Measurements from ENCODE around the gene CRK.
A peak's percentile ranks its signal among the peaks of the same experiment; 100 is the strongest.

Gene CRK

DNA sequence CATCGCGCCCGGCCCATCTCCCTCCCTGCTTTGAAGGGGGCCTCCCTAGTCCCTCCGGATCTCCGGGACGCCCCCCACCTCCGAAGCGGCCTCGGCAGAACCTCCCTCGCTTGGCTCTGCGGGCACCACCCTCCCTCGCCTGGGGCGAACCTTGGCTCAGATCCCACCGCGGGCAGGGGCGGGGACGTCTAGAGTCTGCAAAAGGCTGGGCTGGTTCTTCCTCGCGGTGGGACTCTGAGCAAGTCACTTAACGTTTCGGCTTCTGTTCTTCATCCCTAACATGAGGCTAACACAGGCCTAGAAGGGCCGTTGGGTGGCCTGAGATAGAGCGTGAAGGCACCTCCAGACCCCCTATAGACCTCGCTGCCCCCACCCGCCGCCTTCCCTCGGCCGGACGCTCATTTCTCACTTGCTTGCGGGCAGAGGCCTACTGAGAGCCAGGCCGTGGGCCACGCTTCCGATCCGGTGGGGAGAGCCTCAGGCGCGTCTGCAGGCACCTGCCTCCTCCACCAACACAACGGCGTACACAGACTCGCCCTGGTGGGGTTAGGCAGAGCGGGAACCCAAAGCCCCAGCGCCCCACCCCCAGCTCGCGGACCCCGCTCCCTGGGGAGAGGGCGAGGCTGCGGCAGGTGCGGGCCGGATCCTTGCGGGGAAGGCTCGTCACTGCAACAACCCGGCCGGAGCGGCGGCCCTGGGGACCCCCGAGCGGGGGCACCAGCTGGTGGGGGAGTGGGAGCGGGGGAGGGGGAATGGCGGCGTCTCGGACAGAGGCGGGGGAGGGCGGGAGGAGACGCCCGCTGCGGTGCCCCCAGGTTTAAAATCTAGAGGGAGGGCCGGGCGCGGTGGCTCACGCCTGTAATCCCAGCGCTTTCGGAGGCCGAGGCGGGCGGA lies 31.0 kb upstream of the CRK start:
- DNase-seq (ENCODE audit: low read depth, low spot score) = peak; percentile 93

- peak; percentile 37 for DNase-seq (ENCODE audit: low read depth, low spot score)
Measured at GRCh38 chr17:1485423-1486376, 29.7 kb upstream of the CRK start.

GRCh38 chr17:1484676-1485422 lies 28.8 kb upstream of the CRK start:
- DNase-seq (ENCODE audit: low read depth, low spot score) = peak; percentile 84

DNA sequence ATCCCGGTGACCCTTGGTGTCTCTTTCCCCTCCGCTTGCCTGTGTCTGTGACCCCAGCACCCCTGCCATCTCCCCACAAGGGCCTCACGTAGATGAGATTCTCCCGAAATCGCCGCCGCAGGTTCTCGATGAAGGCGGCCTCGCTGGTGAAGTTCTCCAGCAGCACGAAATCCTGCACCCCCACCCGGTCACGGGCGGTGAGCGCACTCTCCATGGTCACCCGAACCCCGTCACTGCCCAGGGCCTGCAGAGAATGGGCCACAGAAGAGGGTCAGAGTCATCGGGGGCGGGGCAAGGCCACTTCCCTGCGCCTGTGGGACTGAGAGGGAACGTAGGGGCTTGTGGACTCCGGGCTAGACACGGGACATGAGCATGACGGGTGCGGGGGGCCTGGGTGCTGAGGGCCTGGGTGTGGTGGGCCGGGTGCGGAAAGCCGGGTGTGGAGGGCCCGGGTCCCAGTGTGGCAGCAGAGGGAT lies 28.1 kb upstream of the CRK start:
- no peak for DNase-seq (ENCODE audit: low read depth, low spot score)

DNA sequence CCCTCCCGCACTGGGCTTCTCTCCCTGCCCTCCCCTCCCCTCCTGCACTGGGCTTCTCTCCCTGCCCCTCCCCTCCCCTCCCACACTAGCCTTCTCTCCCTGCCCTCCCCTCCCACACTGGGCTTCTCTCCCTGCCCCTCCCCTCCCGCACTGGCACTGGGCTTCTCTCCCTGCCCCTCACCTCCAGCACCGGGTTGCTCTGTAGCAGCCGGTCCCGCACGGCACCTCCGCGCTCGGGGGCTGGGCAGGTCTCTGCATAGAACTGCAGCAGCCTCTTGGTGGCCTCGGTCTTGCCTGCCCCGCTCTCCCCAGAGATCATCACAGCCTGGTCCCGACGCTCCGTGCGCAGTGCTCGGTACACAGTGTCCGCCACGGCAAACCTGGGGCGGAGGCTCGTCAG lies 26.6 kb upstream of the CRK start:
- DNase-seq (ENCODE audit: low read depth, low spot score) = no peak

DNA sequence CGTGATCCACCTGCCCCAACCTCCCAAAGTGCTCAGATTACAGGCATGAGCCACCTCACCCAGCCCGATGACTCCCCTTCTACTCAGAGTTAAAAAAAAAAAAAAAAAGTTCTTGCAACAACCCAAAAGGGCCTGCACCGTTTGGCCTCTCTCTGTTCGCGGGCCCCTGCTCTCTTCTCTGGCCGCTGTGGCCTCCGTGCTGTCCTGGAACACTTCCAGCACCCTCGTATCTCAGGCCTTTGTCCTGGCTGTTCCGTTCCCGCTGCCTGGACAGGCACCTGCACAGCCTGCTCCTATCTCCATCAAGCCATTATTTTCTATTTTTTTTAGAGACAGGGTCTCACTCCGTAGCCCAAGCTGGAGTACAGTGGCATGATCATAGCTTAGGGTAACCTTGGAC lies 25.7 kb upstream of the CRK start:
- no peak for DNase-seq (ENCODE audit: low read depth, low spot score)

- DNase-seq (ENCODE audit: low read depth, low spot score) = no peak
Measured at GRCh38 chr17:1480747-1481465, 24.9 kb upstream of the CRK start.

- no peak for DNase-seq (ENCODE audit: low read depth, low spot score)
Measured at GRCh38 chr17:1478418-1478817, 22.4 kb upstream of the CRK start.

DNA sequence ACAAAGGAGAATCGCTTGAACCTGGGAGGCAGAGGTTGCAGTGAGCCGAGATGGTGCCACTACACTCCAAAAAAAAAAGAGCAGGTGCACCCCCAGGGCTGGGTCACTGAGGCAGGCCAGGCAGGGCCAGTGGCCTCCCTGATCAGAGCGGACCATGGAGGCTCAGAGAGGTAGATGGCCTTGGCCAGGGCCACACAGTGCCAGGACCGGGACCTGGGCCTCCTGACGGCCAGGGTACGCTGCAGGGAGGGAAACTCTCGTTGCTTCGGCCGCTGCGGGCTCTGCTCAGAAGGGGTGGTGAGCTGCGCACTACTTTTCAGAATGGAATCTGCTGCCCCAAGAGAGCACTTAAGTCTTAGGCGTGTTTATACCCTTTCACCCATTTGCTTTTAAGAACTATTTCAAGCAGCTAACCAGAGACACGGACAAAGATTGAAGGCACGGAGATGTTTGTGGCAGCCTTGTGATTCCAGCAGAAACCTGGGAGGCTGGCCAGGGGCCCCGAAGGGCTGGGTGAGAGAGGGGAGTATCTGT lies 19.4 kb upstream of the CRK start:
- DNase-seq (ENCODE audit: low read depth, low spot score) = no peak

- DNase-seq (ENCODE audit: low read depth, low spot score) = no peak
Measured at GRCh38 chr17:1474402-1475189, 18.6 kb upstream of the CRK start.

- no peak for DNase-seq (ENCODE audit: low read depth, low spot score)
Measured at GRCh38 chr17:1473841-1474240, 17.8 kb upstream of the CRK start.

- DNase-seq (ENCODE audit: low read depth, low spot score) = no peak
Measured at GRCh38 chr17:1473170-1473569, 17.1 kb upstream of the CRK start.

DNA sequence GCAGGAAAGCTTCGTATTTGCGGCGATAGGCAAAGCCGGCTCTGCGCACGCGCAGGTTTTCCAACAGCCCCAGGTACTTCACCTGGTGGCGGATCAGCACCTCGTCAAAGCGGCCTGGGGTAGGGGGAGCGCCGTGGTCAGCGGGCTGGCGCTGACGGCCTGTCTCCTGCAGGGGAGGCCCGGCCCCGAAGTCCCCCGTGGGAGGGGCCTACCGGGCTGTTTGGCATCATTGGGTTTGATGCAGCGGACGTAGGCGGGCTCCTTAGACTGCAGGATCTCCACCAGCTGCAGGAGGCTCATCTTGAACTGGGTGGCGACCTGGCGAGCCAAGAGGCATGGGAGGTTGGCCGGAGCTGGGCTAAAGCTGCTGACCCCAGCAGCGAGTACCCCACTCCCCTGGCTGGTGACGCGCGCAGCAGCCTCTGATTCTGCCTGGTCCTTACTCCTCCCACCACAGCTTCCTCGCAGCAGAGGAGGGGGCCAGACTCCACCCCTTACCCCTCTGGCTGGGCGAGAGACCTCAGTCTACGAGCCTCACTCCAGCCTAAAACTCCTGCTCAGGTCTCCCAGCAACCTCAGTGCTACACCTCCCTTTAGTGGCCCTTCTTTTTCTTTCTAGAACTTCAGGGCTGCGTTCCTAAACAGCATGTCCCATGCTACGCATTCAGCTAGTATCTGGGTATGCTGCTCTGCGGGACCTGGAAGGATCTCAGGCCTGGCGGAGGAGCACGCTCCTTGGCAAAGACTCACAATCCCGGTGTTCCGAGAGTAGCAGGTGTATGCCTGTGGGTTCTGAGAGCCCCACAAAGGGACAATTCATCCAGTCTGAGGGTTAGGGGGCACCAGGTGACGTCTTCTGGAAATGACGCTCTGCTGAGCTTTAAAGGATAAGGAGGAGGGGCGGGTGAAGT lies 16.1 kb upstream of the CRK start:
- peak; percentile 44 for DNase-seq (ENCODE audit: low read depth, low spot score)

DNA sequence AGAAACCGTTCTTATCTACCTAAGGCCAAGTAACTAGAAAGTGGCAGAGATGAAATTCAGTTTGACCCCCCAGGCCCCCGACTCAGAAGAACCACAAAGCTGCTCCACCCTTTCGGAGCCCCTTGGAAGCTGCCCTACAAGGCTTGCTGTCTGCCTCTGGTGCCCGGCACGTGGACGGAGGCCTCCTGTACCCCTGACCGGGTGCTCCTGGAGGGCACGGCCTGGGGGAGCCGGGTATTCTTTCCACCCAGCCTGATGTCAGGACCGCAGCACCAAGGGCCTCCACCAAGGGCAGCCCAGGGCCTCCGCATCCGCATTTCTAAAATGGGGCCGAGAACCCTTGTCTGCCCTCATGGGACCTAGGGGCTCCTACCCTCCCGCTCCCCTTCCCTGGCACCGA lies 15.5 kb upstream of the CRK start:
- no peak for DNase-seq (ENCODE audit: low read depth, low spot score)

GRCh38 chr17:1470755-1471462 lies 14.9 kb upstream of the CRK start:
- no peak for DNase-seq (ENCODE audit: low read depth, low spot score)

GRCh38 chr17:1470071-1470754 lies 14.2 kb upstream of the CRK start:
- DNase-seq (ENCODE audit: low read depth, low spot score) = no peak

GRCh38 chr17:1469231-1469852 lies 13.3 kb upstream of the CRK start:
- DNase-seq (ENCODE audit: low read depth, low spot score) = peak; percentile 79

All from ELF-1 (cell line).